22Rv1 (cell line): Measurements from ENCODE around the gene RBMS1.
"Not testable (repeated sequence)": the region's sequence is repeated elsewhere in the genome, so short reads cannot be mapped to it uniquely, and the experiment has no call there.

Experiments used
- H3K27ac ChIP-seq: fragments of 450-650 bp; 2 replicates; pipeline ENCODE4 v1.5.1; 2017
- ZFX ChIP-seq: fragments of 450-650 bp; IDR thresholded peaks from 2 replicates; pipeline ENCODE4 v1.6.1; 2017; ENCODE audit warnings: antibody characterized with exemption, borderline replicate concordance
- TF ChIP-seq, protein P1 (sequence below): fragments of 450-650 bp; IDR thresholded peaks from 2 replicates; pipeline ENCODE4 v1.5.1; 2017; ENCODE audit warnings: mild to moderate bottlenecking

RBMS1 gene

DNA sequence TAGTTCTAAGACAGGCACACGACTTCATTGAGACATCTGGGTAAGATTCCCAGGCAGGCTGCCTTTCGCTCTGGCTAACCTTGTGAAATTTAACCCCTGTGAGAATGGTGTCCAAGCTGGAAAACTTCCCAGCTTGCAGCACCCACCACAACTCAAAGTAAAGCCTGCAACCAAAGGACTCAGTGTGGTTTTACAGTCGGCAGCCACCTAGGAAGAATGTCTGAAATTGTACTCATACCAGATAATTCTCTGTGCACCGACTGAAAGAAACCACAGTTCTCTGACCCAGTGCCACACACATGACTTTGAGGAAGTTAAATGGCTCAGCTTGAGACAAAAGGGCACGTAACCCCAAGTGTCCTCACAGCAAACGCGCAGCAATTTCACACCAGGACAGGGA is 125.7 kb downstream of the RBMS1 start:
- TF ChIP-seq, protein P1, sequence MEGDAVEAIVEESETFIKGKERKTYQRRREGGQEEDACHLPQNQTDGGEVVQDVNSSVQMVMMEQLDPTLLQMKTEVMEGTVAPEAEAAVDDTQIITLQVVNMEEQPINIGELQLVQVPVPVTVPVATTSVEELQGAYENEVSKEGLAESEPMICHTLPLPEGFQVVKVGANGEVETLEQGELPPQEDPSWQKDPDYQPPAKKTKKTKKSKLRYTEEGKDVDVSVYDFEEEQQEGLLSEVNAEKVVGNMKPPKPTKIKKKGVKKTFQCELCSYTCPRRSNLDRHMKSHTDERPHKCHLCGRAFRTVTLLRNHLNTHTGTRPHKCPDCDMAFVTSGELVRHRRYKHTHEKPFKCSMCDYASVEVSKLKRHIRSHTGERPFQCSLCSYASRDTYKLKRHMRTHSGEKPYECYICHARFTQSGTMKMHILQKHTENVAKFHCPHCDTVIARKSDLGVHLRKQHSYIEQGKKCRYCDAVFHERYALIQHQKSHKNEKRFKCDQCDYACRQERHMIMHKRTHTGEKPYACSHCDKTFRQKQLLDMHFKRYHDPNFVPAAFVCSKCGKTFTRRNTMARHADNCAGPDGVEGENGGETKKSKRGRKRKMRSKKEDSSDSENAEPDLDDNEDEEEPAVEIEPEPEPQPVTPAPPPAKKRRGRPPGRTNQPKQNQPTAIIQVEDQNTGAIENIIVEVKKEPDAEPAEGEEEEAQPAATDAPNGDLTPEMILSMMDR, result no peak
- no peak for TF ChIP-seq ZFX

DNA sequence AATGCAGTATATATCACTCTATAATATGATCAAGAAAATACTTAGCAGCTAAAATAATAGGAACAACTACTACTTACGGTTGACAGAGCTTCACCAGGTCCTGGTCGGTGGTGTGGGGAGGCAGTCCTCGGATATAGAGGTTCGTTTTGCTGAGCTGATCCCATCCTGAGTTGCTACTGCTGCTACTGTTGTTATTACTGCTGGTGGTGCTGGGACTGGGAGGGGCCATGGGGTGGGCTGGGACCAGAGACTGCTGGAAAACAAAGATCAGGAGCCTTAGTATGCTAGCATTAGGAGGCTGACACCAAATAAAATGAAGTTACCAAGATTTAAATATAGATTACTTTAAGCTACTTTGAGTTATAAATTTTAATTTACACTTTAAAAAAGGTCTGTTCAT is 126.5 kb downstream of the RBMS1 start:
- H3K27ac ChIP-seq, result not testable (repeated sequence)

More for the DNA sequence above, 125.7 kb downstream of the RBMS1 start:
- H3K27ac ChIP-seq, result no peak overlapping the region

DNA sequence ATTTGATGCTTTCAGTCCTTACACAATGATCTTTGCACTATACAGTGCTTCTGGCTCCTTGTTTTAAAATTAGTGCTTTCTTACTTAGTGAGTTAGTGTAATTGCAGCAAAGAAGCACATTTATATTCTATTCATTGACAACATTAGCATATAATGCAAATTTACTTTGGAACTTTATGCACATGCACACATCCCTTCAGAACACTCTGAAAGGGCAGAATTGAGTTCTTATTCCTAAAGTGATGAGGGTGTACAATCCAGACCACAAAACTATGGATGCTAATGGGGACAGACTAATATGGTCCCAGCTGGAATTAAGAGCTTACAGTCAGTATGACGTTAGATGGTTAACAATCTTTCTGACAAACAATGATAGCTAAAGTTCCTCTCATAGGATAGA is 127.1 kb downstream of the RBMS1 start:
- no peak overlapping the region for H3K27ac ChIP-seq

GRCh38 chr2:160365716-160366367 is 127.8 kb downstream of the RBMS1 start:
- TF ChIP-seq ZFX, result no peak
- H3K27ac ChIP-seq, result no peak overlapping the region

More for the DNA sequence above, 127.1 kb downstream of the RBMS1 start:
- TF ChIP-seq, protein P1, result no peak
- TF ChIP-seq ZFX, result no peak

DNA sequence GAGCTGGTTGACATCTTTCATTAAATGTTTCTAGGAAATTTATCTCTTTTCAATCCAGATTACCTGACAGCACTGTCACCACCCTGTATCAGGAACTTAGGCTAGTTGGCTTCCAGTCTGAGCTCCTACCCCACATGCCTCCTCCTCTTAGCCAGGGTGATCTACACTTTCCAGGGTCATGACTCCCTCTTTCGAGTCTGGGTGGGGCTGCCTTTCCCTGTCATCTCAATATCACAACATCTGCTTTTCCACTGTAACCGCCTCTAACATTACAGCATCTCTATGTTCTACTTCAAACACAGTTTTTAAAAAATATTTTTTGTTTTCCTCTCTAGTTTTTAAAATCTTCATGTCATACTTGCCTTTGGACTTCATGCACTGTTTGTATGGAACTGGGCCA is 129.2 kb downstream of the RBMS1 start:
- H3K27ac ChIP-seq, result no peak overlapping the region
- TF ChIP-seq, protein P1, result no peak
- no peak for TF ChIP-seq ZFX

- no peak for TF ChIP-seq ZFX
- TF ChIP-seq, protein P1, result no peak
Observed at GRCh38 chr2:160363961-160364360, 129.6 kb downstream of the RBMS1 start.

DNA sequence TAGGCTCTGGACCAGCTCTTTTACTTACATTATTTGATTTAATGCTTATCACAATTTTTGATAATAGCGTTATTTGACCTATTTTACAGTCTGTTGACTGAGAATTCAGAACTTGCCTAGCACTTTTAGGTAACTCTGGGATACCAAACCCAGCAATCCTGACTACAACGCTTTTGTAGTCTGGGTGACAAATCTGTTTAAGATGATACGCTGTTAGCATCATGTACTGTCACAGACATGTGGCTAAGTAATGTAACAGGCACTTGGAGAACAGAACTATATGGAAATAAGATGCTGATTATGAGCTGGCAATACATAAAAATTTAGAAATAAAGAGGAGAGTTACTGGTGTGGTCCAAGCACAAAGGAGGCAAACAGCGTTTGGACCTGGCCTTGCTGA is 130.6 kb downstream of the RBMS1 start:
- TF ChIP-seq ZFX, result no peak
- TF ChIP-seq, protein P1, result no peak
- H3K27ac ChIP-seq, result no peak overlapping the region

More at GRCh38 chr2:160363961-160364360, 129.6 kb downstream of the RBMS1 start:
- no peak overlapping the region for H3K27ac ChIP-seq

- no peak overlapping the region for H3K27ac ChIP-seq
- TF ChIP-seq, protein P1, result no peak
- no peak for TF ChIP-seq ZFX
Observed at GRCh38 chr2:160362541-160362940, 131.1 kb downstream of the RBMS1 start.
